Liver (tissue), 9 donors: ENCODE measurements around the gene FMR1. TPM values are rescaled to one million over a fixed set of nuclear protein-coding genes. Genes with fewer than 3 reads are reported as not detected.

ENCODE experiments used
- DNase-seq: peaks from one replicate; pipeline ENCODE4 v3.0.0-alpha.2; 2017; ENCODE audit warnings: low spot score
- H3K27ac ChIP-seq, 2 donors: one replicate each; pipeline ENCODE4 v1.7.0; 2013; ENCODE audit warnings: inconsistent platforms in 2 of 2, low read length in 2 of 2, control low read depth in 1 of 2, low read depth in 1 of 2, mild to moderate bottlenecking in 1 of 2
- H3K27me3 ChIP-seq, 4 donors: one replicate each; pipeline versions ENCODE4 v1.6.1 to v1.7.0; 2013; ENCODE audit warnings: low read length in 3 of 4, inconsistent platforms in 1 of 4, mild to moderate bottlenecking in 1 of 4, moderate library complexity in 1 of 4; ENCODE audit not compliant: control insufficient read depth in 4 of 4, insufficient read depth in 4 of 4
- H3K36me3 ChIP-seq, 4 donors: one replicate each; pipeline versions ENCODE4 v1.6.1 to v1.7.0; 2013; ENCODE audit warnings: low read length in 3 of 4, mild to moderate bottlenecking in 3 of 4, low read depth in 1 of 4, moderate library complexity in 1 of 4; ENCODE audit not compliant: control insufficient read depth in 4 of 4, insufficient read depth in 3 of 4
- H3K4me1 ChIP-seq, 4 donors: one replicate each; pipeline versions ENCODE4 v1.6.1 to v1.7.0; 2013; ENCODE audit warnings: low read length in 3 of 4, mild to moderate bottlenecking in 3 of 4, moderate library complexity in 1 of 4; ENCODE audit not compliant: control insufficient read depth in 4 of 4, insufficient read depth in 4 of 4
- H3K4me3 ChIP-seq, 3 donors: one replicate each; pipeline versions ENCODE4 v1.6.1 to v1.7.0; 2013; ENCODE audit warnings: low read length in 3 of 3, control low read depth in 1 of 3, low read depth in 1 of 3, mild to moderate bottlenecking in 1 of 3
- H3K9ac ChIP-seq, 2 donors: one replicate each; pipeline ENCODE4 v1.7.0; 2013; ENCODE audit warnings: low read length in 2 of 2, mild to moderate bottlenecking in 2 of 2, moderate library complexity in 2 of 2, control low read depth in 1 of 2, low read depth in 1 of 2
- H3K9me3 ChIP-seq, 4 donors: one replicate each; pipeline versions ENCODE4 v1.6.1 to v1.7.0; 2013; ENCODE audit warnings: low read length in 3 of 4; ENCODE audit not compliant: control insufficient read depth in 4 of 4
- EGR1 ChIP-seq, 2 donors: IDR thresholded peaks; 2 replicates each; pipeline ENCODE4 v1.6.1; 2016 to 2018; ENCODE audit warnings: antibody characterized with exemption in 2 of 2, low read depth in 2 of 2
- FOXA1 ChIP-seq: IDR thresholded peaks from 2 replicates; pipeline ENCODE4 v1.6.1; 2016; ENCODE audit warnings: antibody characterized with exemption
- FOXA2 ChIP-seq: IDR thresholded peaks from 2 replicates; pipeline ENCODE4 v1.6.1; 2016; ENCODE audit warnings: antibody characterized with exemption
- GABPA ChIP-seq, 2 donors: IDR thresholded peaks in 1 of 2; conservative IDR thresholded peaks in 1 of 2; 2 replicates each; pipeline ENCODE4 v1.6.1; 2016; ENCODE audit warnings: antibody characterized with exemption in 2 of 2, mild to moderate bottlenecking in 1 of 2, moderate library complexity in 1 of 2
- HNF4A ChIP-seq, 2 donors: conservative IDR thresholded peaks; 2 replicates each; pipeline ENCODE4 v1.6.1; 2016; ENCODE audit warnings: antibody characterized with exemption in 2 of 2, mild to moderate bottlenecking in 2 of 2
- HNF4G ChIP-seq: IDR thresholded peaks from 2 replicates; pipeline ENCODE4 v1.6.1; 2016; ENCODE audit warnings: antibody characterized with exemption
- JUND ChIP-seq, 2 donors: IDR thresholded peaks; 2 replicates each; pipeline ENCODE4 v1.6.1; 2016; ENCODE audit warnings: antibody characterized with exemption in 2 of 2
- NR2F2 ChIP-seq: IDR thresholded peaks from 2 replicates; pipeline ENCODE4 v1.6.1; 2016; ENCODE audit warnings: antibody characterized with exemption
- RAD21 ChIP-seq, 2 donors: IDR thresholded peaks; 2 replicates each; pipeline ENCODE4 v1.6.1; 2016; ENCODE audit warnings: antibody characterized with exemption in 2 of 2, mild to moderate bottlenecking in 2 of 2
- RXRA ChIP-seq, 2 donors: IDR thresholded peaks; 2 replicates each; pipeline ENCODE4 v1.6.1; 2017 to 2018; ENCODE audit warnings: antibody characterized with exemption in 2 of 2, mild to moderate bottlenecking in 1 of 2
- SP1 ChIP-seq: IDR thresholded peaks from 2 replicates; pipeline ENCODE4 v1.6.1; 2018; ENCODE audit warnings: antibody characterized with exemption, mild to moderate bottlenecking
- TAF1 ChIP-seq: conservative IDR thresholded peaks from 2 replicates; pipeline ENCODE4 v1.6.1; 2016; ENCODE audit warnings: antibody characterized with exemption, mild to moderate bottlenecking
- YY1 ChIP-seq: IDR thresholded peaks from 2 replicates; pipeline ENCODE4 v1.6.1; 2016; ENCODE audit warnings: antibody characterized with exemption, mild to moderate bottlenecking
- WGBS: extraction: QIAGEN DNeasy Blood & Tissue Kit; methylation state at CpG from one replicate; pipeline ENCODE4 v1.1.7; 2013; 5-methylcytosine and 5-hydroxymethylcytosine counted together
- polyA plus RNA-seq, 2 donors: library from polyadenylated mRNA; stranded (reverse) in 1 of 2; unstranded in 1 of 2; fragments of 200-250 nt in 1 of 2; fragments of >200 nt in 1 of 2; fragmentation: Nextera tagmentation in 1 of 2; extraction: Ambion mirVana in 1 of 2; gene quantifications; one replicate each; pipeline versions ENCODE4 v1.2.1 to v1.2.3, GENCODE V29; 2013 to 2015
- total RNA-seq, 2 donors: library from RNA; depleted of rRNA; stranded (reverse); fragments of >200 nt; gene quantifications; one replicate each; pipeline ENCODE4 v1.2.3, GENCODE V29; 2014
- TF ChIP-seq, protein P1 (sequence below): fragments of 150-350 bp; IDR thresholded peaks from 2 replicates; pipeline ENCODE4 v1.5.1; 2017; ENCODE audit warnings: improper control_type of control experiment, low read depth, low read length; ENCODE audit not compliant: missing input control
- TF ChIP-seq, protein P2 (sequence below): IDR thresholded peaks from 2 replicates; pipeline ENCODE4 v1.6.1; 2016; ENCODE audit warnings: antibody characterized with exemption
- TF ChIP-seq, protein P3 (sequence below): IDR thresholded peaks from 2 replicates; pipeline ENCODE4 v1.6.1; 2016; ENCODE audit warnings: antibody characterized with exemption
- TF ChIP-seq, protein P4 (sequence below): IDR thresholded peaks from 2 replicates; pipeline ENCODE4 v1.6.1; 2016; ENCODE audit warnings: antibody characterized with exemption
- TF ChIP-seq, protein P5 (sequence below): IDR thresholded peaks from 2 replicates; pipeline ENCODE4 v1.6.1; 2016; ENCODE audit warnings: antibody characterized with exemption, mild to moderate bottlenecking
- donor health status: healthy.
- donor health status: healthy.
- donor health status: healthy.
- donor health status: healthy.
- donor health status: healthy.

Gene FMR1
- total and polyA plus RNA-seq, 4 donors = 10.9 to 29.4 (median 16.8) TPM

DNA sequence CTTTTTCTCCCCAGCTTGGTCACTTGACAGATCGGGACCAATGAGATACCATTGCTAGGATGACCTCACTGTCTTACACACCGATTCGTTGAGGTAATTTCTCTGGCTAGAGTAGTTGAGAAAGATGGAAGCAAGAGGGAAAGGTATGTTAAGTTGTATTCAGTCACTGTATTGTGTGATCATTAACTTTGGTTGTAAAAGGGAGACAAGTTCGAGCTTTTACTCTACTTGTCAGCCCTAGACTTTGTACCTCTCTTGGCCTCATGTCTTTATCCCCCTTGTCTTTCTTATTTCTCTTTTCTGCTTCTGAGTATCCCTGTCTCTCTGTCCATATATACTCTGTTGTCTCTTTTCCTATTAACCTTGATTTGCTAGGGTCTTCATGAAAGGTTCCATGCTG is 15.5 kb downstream of the FMR1 start:
- Histone ChIP-seq H3K27me3 (no peaks in the 10 kb centered on the region), H3K9me3 (no peaks in the 10 kb centered on the region), H3K36me3 (peaks cover 0 to 3% (median under 1%) of the 10 kb centered on the region in 4 donors), H3K4me3 (no peak overlapping the region), H3K4me1 (no peaks in the 10 kb centered on the region), H3K27ac (no peak overlapping the region), H3K9ac (no peak overlapping the region)
- TF ChIP-seq SP1 (no peak), RXRA (IDR thresholded peaks at IDR 0.05) (no peak), FOXA1 (no peak), EGR1 (IDR thresholded peaks at IDR 0.05; ENCODE audit: low read depth in 2 of 2) (no peak), YY1 (no peak), FOXA2 (no peak), HNF4G (no peak), HNF4A (conservative IDR thresholded peaks at IDR 0.05) (no peak), NR2F2 (no peak), GABPA (IDR thresholded peaks at IDR 0.05 in 1 of 2, conservative IDR thresholded peaks at IDR 0.05 in 1 of 2) (no peak), JUND (IDR thresholded peaks at IDR 0.05) (no peak), RAD21 (IDR thresholded peaks at IDR 0.05) (no peak)
- TF ChIP-seq, protein P1, sequence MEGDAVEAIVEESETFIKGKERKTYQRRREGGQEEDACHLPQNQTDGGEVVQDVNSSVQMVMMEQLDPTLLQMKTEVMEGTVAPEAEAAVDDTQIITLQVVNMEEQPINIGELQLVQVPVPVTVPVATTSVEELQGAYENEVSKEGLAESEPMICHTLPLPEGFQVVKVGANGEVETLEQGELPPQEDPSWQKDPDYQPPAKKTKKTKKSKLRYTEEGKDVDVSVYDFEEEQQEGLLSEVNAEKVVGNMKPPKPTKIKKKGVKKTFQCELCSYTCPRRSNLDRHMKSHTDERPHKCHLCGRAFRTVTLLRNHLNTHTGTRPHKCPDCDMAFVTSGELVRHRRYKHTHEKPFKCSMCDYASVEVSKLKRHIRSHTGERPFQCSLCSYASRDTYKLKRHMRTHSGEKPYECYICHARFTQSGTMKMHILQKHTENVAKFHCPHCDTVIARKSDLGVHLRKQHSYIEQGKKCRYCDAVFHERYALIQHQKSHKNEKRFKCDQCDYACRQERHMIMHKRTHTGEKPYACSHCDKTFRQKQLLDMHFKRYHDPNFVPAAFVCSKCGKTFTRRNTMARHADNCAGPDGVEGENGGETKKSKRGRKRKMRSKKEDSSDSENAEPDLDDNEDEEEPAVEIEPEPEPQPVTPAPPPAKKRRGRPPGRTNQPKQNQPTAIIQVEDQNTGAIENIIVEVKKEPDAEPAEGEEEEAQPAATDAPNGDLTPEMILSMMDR = no peak
- TF ChIP-seq, protein P2, sequence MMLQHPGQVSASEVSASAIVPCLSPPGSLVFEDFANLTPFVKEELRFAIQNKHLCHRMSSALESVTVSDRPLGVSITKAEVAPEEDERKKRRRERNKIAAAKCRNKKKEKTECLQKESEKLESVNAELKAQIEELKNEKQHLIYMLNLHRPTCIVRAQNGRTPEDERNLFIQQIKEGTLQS = no peak
- TF ChIP-seq, protein P3, sequence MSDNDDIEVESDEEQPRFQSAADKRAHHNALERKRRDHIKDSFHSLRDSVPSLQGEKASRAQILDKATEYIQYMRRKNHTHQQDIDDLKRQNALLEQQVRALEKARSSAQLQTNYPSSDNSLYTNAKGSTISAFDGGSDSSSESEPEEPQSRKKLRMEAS = no peak
- TF ChIP-seq, protein P4, sequence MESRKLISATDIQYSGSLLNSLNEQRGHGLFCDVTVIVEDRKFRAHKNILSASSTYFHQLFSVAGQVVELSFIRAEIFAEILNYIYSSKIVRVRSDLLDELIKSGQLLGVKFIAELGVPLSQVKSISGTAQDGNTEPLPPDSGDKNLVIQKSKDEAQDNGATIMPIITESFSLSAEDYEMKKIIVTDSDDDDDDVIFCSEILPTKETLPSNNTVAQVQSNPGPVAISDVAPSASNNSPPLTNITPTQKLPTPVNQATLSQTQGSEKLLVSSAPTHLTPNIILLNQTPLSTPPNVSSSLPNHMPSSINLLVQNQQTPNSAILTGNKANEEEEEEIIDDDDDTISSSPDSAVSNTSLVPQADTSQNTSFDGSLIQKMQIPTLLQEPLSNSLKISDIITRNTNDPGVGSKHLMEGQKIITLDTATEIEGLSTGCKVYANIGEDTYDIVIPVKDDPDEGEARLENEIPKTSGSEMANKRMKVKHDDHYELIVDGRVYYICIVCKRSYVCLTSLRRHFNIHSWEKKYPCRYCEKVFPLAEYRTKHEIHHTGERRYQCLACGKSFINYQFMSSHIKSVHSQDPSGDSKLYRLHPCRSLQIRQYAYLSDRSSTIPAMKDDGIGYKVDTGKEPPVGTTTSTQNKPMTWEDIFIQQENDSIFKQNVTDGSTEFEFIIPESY = no peak
- TF ChIP-seq, protein P5, sequence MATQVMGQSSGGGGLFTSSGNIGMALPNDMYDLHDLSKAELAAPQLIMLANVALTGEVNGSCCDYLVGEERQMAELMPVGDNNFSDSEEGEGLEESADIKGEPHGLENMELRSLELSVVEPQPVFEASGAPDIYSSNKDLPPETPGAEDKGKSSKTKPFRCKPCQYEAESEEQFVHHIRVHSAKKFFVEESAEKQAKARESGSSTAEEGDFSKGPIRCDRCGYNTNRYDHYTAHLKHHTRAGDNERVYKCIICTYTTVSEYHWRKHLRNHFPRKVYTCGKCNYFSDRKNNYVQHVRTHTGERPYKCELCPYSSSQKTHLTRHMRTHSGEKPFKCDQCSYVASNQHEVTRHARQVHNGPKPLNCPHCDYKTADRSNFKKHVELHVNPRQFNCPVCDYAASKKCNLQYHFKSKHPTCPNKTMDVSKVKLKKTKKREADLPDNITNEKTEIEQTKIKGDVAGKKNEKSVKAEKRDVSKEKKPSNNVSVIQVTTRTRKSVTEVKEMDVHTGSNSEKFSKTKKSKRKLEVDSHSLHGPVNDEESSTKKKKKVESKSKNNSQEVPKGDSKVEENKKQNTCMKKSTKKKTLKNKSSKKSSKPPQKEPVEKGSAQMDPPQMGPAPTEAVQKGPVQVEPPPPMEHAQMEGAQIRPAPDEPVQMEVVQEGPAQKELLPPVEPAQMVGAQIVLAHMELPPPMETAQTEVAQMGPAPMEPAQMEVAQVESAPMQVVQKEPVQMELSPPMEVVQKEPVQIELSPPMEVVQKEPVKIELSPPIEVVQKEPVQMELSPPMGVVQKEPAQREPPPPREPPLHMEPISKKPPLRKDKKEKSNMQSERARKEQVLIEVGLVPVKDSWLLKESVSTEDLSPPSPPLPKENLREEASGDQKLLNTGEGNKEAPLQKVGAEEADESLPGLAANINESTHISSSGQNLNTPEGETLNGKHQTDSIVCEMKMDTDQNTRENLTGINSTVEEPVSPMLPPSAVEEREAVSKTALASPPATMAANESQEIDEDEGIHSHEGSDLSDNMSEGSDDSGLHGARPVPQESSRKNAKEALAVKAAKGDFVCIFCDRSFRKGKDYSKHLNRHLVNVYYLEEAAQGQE = no peak
- 84% methylated on average over 4 of the region's 4 CpGs for WGBS
- no peak for DNase-seq

DNA sequence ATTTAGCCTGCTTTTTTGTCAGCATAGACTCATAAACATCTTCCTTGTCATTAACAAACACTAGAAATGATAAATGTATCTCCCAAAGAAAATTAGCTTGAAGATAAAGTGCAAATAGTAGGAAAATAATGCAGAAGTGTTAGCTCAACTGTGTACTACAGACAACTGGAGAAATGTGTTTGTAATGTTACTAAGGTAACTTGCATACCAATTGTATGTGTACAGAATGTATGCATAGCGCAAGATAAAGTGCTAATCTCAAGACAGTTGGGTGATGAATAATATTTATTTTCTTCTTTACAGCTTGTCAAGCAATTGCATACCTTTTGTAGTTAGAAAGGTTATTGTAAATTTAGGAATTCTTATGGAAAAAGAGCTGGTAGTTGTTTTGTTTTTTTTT is 22.1 kb downstream of the FMR1 start:
- Histone ChIP-seq H3K4me1 (no peaks in the 10 kb centered on the region), H3K9me3 (no peaks in the 10 kb centered on the region), H3K27me3 (no peaks in the 10 kb centered on the region), H3K36me3 (peaks cover 0 to 15% (median 11%) of the 10 kb centered on the region in 4 donors), H3K27ac (no peak overlapping the region), H3K9ac (no peak overlapping the region), H3K4me3 (no peak overlapping the region)
- no peak for DNase-seq
- 96% methylated on average over 1 of the region's 1 CpG for WGBS
- TF ChIP-seq GABPA (IDR thresholded peaks at IDR 0.05 in 1 of 2, conservative IDR thresholded peaks at IDR 0.05 in 1 of 2) (no peak), YY1 (no peak), FOXA1 (no peak), JUND (IDR thresholded peaks at IDR 0.05) (no peak), HNF4A (conservative IDR thresholded peaks at IDR 0.05) (no peak), TAF1 (no peak)
- TF ChIP-seq, protein P1 = no peak
- TF ChIP-seq, protein P5 = no peak
- TF ChIP-seq, protein P2 = no peak
